DMS 273 treated with DMSO at 0.1 percent for 48 hours (cell line): ENCODE results near the gene STOML1.
"Not testable (repeated sequence)": the region's sequence is repeated elsewhere in the genome, so short reads cannot be mapped to it uniquely, and the experiment has no call there.

ENCODE experiments used
- DNase-seq: peaks from one replicate; lab custom pipeline; 2025; lab: John Stamatoyannopoulos, UW

Gene STOML1

GRCh38 chr15:73946046-73946721 is 45.9 kb downstream of the STOML1 start:
- DNase-seq: no peak

DNA sequence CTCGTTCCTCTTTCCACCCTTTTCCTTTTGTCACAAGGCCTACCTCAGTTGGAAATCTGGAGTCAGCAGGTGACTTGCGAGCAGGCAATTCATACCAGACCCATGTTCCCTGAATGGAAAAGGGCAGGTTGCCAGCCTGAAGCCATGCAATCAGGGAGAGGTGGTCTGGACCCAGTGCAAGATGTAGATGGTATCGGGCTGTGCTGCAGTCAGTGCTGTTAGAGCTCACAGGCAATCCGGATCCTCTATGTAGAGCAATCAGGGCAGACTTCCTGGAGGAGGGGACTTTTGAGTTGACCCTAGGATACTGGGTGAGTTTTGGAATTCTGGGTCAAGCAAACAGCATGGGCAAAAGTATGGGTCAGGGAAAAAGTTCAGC is 47.0 kb downstream of the STOML1 start:
- DNase-seq: no peak

DNA sequence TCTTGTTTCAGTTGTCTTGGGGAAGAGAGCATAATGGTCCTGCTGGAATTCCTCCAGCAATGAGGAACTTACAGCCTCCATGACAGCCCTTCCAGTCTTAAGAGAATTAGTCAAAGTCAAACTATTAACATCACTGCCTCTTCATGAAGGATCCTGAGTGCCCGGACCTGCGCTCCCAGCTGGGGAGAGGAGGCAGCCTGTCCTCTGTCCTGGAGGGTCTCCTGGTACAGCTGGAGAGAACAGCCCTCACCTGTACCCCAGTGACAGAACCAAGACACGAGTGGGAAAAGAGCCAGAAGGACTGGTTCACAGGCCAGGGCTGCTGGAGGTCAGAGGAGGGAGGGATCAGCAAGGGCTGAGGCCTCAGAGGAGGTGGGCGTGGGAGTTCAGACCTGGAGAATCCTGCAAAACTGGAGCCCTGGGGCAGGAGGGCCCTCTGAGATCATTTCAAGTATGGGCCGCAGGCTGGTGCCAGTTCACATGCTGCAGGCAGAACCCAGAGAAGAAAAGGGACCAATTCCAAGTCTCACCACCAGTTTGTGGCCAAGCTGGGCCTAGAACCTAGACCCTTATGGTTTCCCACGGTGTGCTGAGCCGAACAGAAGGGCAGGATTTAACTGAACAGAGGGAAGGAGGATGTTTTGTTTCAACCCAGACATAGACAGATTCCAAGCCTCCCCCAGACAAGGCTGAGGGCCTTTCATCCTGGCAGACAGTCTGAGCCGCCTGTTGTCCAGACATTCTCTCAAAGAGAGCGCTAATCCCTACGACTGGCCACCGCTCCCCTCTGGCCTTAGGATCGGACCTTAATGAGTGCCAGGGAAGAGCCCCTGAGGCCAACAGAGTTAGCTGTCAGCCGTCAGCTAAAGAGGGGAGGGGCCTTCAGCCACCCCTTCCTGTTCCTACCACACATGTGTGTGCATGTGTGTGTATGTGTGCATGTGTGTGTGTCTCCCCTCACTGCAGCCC is 47.6 kb downstream of the STOML1 start:
- no peak for DNase-seq

DNA sequence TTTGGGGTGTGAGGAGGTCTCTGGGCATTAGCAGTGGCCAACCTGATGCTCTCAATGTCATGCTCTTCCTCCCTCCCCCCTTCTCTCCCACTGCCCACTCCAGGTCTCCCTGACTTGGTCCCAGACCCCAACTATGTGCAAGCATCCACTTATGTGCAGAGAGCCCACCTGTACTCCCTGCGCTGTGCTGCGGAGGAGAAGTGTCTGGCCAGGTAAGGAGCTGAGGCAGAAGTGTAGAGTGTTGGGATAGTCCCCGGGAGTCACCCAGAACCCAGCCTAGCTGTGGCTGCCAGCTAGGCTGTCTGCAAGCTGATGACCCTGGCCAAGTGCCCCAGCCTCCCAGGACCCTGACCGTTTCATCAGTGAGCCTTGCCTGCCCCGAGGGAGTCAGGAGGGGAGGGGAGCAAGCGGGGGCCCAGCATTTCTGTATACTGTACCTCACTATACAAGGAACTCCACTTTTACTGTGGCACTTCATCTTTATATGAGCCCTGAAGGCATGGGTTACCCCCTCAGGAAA is 49.3 kb downstream of the STOML1 start:
- DNase-seq: no peak

- DNase-seq: no peak
Observed at GRCh38 chr15:73941871-73942635, 50.0 kb downstream of the STOML1 start.

DNA sequence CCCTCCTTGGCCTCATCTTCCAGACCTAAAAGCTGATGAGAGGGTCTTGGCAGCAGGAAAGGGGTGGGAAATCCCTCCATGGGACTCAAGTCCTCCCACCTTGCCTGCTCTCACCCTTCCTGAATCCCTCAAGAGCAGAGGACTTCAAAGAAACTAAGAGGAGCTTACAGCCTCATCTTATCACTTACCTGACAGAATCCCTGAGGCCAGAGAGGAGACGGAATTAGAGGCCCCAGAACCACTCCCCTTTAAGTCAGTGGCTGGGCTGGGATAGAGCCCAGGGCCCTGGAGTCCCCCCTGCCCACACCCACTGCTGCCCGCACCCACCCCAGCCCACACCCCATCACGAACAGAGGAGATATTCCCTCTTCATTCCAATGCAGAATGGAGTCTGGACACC is 50.6 kb downstream of the STOML1 start:
- DNase-seq: no peak

DNA sequence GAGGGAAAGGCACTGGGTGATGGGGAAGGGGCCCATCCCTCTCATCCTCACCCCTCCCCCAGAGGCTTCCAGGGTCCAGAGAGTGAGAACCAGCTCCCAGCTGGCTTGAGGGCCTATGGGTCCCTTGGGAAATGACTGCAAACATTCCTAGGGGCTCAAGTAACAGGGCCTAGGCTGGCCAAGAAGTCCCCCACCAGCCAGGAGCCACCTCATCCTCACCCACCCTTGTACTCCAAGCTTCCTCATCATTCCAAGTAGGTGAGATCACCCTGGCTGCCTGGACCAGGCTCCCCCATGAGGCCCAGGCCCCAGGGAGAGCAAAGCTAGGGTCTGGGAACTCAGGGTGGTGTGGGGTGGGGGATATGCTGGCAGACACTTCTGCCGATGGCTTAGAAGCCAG is 51.1 kb downstream of the STOML1 start:
- DNase-seq: no peak

GRCh38 chr15:73940061-73940981 is 51.8 kb downstream of the STOML1 start:
- no peak for DNase-seq

DNA sequence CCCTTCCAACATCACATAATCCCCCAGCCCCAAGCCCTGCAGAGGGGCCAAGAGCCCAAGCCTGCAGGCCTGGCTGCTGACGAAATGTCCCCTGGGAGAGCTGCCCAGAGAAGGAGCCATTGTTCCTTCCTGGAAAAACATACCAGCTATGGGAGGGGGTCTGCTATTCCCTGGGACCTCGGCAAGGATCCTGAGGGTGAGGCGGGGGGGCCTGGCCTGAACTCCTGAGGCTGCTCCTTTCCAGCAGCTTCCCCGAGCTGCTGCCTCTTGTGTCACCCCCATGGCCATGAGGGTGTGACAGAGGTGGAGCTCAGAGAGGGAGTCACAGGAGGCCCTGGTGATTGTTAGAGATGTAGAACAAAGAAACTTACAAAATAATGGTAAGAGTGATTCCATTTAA is 53.0 kb downstream of the STOML1 start:
- no peak for DNase-seq

DNA sequence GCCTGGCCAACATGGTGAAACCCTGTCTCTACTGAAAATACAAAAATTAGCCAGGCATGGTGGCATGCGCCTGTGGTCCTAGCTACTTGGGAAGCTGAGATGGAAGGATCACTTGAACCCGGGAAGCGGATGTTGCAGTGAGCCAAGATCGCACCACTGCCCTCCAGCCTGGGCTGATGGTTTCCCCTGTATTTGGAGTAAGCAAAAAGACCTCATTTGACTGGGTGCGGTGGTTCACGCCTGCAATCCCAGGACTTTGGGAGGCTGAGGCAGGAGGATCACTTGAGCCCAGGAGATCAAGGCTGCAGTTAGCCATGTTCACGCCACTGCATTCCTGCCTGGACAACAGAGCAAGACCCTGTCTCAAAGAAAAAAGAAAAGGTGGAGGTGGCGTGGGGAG is 53.6 kb downstream of the STOML1 start:
- not testable (repeated sequence) for DNase-seq

DNA sequence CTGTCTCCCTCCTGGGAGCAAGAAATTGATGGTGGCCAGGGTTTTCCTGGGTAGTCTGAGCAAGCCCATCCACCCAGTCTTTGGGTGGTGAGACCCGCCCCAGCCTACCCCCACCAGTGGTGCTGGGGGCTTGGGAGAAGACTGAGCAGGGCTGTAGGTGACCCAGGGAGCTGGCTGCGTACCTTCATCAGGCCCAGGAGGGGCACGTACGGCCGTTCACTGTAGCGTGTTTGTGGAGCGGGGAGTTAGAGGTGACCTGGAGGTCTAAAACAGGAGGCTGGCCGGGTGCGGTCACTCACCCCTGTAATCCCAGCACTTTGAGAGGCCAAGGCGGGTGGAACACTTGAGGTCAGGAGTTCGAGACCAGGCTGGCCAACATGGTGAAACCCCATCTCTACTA is 54.4 kb downstream of the STOML1 start:
- DNase-seq: no peak

- no peak for DNase-seq
Observed at GRCh38 chr15:73937296-73937695, 54.8 kb downstream of the STOML1 start.

DNA sequence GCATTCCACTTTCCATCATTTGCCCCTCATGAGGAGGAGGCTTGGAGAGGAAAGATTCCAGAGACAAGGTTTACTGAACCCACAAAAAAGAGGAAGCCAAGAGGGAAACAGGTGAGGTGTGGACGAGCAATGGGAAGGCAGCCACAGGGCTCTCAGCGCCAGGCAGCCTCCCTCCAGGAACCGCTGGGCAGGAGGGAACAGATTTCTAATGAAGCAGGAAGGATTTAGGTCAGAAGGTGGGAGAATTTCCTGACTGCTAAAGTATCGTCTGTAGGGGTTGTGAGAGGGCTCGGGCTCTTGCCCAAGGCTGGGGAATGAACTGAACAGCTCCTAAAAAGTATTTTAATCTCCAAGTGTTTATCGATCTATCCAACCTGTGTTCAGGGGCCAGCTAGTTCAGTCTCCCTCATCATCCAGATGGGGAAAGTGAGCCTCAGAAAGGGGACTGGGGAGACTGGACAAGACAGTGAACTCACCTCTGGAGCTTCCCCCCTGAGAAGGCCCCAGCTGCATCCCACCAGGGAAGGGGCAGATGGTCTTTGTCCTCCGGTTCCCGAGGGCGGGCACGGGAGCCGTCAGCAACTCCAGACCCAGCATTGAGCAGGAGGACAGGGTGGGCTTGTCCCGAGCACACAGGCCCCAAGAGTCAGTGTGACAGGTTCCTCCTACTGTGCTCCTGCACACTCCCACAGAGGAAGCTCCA is 55.4 kb downstream of the STOML1 start:
- DNase-seq: no peak

DNA sequence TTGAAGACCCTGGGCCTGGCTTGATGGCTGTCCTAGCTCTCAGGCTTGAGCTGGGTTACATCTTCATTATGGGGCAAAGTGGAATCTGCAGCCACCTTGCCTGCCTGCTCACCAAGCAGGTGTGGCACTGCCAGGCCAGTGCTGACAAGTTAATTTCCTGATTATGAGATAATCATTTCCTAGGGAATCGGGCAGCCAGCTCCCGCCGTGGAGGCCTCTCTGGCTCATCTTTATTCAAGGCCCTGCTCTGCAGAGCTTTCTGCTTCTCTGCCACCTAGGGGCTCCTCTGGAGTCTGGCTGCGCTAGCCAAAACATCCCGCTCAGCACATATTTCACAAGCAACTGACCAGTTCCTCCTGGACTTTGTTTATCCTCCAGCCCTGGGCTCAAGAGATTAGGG is 55.9 kb downstream of the STOML1 start:
- DNase-seq: no peak

DNA sequence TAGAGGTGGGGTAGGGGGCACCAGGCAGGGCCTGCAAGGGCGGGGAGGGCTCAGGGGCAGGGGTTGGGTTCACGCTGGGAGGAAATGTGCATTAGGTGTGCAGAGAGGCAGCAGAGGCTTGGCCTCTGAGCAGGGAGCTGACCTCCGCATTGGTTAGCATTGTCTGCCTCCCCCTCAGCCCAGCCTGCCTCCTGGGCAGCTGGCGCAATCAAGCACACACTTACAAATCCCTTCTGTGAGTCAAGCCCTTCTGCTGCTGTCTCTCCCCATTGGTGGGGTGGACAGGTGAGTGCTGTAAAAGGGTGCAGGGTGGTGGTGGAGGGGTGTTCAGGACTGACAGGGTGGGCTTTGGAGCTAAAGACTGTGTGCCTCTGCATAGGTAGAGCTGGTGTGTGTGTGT is 56.5 kb downstream of the STOML1 start:
- no peak for DNase-seq

DNA sequence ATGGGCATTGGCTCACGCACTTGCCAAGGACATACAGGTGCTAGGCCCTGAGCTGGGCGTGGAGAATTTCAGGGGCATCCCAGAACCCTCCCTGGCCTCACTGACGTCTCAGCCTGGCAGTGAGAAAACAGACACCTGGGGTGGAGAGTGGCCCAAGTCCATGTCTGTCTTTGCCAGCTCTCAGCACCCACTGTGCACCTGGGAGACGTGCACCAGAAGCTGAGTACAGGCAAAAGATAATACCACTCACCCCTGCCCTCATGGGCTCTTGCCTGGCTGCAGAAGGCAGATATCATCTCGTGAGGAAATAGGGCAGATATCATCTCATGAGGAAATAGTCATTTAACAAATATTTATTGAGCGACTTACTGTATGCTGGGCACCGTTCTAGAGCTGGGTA is 57.8 kb downstream of the STOML1 start:
- DNase-seq: no peak

GRCh38 chr15:73932381-73933191 is 59.5 kb downstream of the STOML1 start:
- no peak for DNase-seq

DNA sequence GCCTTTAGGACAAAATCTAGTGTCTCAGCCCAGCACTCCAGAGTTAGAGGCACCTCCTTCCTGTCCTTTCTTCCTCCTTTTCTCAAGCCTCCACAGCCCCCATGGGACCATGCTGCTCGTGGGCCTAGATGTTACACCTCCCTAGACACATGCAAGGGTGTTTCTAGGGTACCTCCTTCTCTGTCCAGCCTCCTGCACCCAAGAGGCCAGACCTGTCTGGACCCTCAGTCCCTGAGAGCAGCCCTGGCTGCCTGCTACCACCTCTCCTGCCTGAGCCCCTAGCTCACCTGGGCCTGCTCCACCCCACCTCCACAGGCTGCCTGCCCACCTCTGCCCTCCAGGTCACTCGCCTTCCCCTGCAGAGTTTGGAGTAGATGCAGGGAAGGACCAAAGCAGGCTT is 60.7 kb downstream of the STOML1 start:
- no peak for DNase-seq

DNA sequence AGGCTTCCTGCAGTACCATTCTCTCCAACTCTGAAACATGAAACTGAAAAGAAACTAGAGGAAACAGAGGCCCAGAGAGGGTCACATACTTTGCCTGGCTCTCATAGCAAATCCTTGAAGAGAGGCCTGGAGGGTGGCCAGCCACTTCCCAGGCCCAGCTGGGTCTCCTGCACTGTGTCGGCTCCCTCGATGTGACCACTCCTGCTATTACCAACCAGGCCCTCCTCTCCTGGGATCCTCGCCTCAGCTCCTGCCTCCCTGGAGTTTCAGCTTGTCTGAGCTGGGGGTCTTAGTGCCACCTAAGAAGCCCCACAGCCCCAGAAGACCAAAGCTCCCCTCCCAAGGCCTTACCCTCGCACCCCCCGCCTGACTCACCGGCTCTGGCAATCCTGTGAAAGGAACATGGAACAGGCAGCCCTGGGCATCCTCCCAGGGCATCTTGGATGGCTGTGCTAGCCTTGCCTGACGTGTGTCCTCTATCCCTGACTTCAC is 61.3 kb downstream of the STOML1 start:
- no peak for DNase-seq

GRCh38 chr15:73930371-73930770 is 61.7 kb downstream of the STOML1 start:
- no peak for DNase-seq
